HG03039 (cell line): ENCODE measurements around the gene MRPL1.

Source experiments
- ATAC-seq: cut with Tn5 transposase; IDR thresholded peaks from one replicate; pipeline ENCODE4 v1.9.1; 2021; ENCODE audit warnings: mild to moderate bottlenecking, moderate library complexity; ENCODE audit not compliant: unreplicated experiment

MRPL1 gene

DNA sequence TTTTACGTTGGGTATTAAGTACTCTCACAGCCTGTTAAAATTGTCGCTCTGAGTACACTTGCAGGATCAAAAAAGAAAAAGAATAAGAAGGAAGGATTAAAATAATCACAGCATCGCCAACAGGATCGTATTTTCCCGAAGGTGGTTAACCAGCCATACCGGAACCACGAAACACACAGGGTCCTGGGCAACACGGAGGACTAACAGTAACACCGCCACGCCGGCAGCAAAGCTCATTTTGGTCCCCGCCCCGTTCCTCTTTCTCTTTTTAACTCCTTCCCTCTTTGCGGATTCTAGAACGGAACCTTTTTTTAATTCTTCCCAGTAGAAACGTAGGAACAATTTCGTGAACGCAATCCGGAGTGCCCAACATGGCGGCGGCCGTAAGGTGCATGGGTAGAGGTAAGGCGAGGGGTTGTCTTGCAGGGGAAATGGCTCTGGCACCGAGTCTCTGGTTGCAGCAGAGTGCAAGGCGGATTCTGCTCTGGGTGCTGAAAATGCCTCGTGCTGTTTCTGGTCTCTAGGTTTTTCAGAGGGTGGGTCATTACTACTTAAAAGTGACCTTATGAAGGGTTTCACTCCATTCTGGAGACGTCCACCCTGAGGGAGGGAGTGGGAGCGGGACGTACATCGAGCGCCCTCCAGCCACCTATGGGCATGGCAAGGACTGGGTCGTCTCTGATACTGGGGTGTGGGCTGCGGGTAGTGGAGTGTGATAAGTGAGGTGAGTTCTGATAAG is at the start of gene MRPL1:
TSS of gene MRPL1 (plus strand) at position 353 of the 739 bp plus-strand sequence. CDS start at position 372, 19 bp downstream.
- peak; percentile 84 for ATAC-seq

DNA sequence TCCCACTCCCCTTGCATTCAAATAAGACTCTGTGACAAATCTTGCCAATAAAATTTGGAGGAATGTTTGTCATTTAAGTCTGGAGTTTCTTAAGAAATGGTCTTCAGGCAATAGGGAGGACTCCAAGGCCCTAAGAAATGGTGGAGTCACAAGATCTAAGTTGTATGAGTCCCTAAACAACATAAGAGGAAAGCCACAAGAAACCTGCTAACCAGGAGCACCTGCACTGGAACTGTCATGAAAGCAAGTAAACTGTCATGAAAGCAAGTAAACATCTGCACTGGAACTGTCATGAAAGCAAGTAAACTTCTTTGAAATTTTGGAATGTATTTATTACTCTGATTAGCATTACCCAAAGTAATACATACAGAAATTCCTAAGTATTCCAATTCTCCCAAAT is 47.0 kb upstream of the MRPL1 start:
- no peak for ATAC-seq

- ATAC-seq = no peak
Observed at GRCh38 chr4:77816546-77816945, 46.1 kb upstream of the MRPL1 start.

DNA sequence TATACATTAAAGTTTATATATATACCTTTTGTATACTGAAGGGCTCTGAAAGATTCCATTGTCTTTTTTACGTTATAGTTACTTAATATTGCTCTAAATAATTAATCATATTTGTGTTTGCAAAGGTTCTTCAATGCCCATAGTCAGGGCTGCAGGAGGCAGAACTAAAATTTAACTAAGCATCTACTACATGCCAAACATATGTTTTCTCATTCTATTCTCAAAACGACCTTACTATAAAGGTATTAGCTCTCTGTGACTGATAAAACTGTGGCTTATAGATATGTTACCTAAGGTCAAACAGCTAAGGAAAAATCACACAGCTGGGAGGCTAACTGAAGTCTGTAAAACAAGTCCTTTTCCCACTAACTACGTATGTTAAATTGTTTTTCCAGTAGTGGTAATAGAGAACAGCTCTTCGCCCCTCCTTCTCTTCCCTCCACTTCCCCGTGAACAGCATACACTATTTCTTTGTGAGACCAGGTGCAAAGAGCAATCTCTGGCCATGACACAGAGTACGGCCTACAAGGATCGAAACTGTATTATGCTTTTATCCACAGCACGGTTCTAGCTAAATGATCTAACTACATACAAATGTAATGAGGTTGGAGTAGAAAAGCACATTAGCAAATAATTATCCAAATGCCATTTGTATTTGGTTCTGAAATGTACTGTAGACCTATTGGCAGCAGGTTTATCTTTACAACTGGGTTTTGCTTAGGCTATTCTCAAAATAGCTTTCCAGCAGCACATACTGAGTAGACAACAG is 45.1 kb upstream of the MRPL1 start:
- no peak for ATAC-seq

- ATAC-seq = no peak
Observed at GRCh38 chr4:77818073-77818601, 44.5 kb upstream of the MRPL1 start.

- ATAC-seq = peak; percentile 32
Observed at GRCh38 chr4:77818602-77819403, 43.8 kb upstream of the MRPL1 start, which contains the start of gene CNOT6L. Gene CNOT6L, minus strand, starts transcription at chr4:77819368. Its CDS starts 60 bp downstream, at chr4:77819308.

DNA sequence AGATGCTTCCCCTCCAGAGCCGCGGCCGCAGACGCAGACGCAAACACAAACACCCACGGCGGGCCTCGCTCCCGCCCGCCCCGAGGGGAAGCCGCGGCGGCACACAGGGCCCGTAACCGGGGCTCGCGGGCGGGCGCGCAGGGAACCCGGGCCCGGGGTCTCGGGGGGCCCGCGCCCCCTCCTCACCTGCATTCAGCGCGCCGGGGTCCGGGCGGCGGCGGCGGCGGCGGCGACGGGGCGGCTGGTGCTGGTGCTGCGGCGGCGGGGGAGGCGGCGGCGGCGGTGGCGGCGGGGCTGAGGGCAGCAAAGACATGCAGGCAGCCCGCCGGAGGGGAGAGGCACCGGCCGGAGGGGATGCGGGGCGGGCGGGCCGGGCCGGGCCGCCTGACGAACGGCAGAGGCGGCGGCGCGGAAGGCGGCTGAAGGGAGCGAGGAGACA is 43.2 kb upstream of the MRPL1 start:
- peak; percentile 24 for ATAC-seq

DNA sequence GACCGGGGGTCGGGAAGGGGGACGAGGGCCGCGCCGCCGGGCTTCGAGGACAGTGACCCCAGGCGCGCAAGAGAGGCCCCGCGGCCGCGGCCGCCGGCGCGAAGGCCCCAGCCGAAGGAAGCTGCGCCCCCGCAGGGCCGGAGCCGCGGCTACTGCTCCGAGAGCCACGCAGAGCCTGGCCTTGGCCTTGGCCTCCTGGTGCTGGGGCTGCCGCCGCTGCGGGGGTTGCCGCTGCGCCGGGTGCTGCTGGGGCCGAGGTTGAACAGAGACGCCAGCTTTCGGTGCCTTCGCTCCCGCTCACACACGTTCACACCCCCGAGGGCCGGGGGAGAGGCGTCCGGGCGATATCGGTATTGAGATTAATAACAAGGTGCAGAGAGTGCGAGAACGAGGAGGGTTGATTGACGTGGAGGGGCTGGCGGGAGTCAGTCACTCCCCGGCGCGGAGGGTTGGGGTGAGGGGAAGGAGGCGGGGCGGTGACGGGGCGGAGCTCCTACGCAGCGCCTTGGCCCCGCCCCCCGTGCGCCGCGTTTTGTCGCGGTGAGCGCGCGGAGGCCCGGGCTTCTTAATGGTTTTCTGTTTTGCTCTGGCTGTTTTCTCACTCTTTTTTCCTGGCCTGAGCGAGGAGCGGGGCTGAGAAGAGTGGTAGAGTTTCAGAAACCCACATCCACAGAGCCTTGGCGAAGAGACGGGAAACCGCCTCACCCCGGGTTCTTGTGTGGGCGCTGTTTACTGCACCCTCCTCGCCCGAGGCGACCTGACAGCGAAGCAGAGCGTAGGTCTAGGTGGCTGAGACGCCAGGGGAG is 42.6 kb upstream of the MRPL1 start:
- ATAC-seq = peak; percentile 70

DNA sequence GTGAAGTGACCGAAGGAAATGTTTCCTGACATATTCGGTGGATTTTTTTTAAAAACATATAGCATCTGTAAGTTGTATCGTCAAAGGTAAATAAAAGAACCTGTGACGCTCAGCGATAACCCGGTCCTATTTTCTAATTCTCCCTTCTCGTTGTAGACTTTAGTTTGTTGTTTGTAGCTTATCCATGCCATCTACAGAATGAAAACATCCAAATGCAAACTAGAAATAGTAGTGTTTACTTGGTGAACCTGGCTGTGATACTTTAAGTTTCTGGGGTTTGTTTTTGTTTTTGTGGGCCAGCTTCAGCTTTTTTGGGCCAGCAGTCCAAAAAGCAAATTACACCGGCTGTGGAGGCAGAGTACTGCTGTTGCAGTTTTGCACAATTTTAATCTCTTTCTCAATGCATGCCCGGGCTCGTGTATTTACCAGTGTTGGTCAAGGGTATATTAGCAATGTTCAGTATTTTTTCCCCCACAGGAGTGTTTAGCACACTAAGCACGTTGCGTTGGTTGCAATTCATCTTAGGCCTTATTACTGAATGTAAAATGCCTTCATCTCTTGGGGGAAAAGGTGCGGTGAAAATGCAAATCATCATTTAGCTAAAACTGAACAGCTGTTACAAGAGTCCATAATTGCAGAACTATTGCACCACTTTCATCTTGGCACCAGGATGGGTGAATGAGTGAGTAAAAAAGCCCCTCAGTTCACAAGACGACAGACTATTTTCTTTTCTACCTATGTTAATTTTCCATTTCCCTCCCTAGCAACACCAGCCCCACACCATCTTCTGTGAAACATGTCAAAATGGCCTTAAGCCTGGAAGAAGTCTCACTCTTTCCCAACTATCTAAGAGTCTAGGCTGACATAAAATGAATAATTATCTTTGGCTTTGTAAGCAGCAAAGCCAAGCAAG is 41.7 kb upstream of the MRPL1 start:
- no peak for ATAC-seq

GRCh38 chr4:77821775-77822174 is 40.9 kb upstream of the MRPL1 start:
- no peak for ATAC-seq

DNA sequence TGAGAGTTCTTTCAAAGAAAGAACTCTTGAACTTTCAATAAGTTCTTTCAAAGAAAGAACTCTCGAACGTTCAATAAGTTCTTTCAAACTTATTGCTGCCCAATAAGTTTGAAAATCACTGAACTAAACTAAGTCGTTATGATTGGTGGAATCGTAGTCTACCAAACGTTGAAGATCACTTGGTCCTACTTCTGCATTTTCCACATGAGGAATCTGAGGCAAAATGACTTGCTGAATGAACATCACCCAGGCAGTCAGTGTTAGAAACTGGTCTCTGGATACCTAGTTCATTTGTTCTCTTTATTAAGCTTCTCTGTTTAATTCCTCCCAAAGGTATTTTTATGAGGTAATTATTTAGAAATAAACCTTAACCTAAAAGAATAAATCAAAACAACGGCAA is 36.4 kb upstream of the MRPL1 start:
- ATAC-seq = no peak

GRCh38 chr4:77827343-77827742 is 35.3 kb upstream of the MRPL1 start:
- ATAC-seq = no peak

- no peak for ATAC-seq
Observed at GRCh38 chr4:77833126-77833724, 29.4 kb upstream of the MRPL1 start.

DNA sequence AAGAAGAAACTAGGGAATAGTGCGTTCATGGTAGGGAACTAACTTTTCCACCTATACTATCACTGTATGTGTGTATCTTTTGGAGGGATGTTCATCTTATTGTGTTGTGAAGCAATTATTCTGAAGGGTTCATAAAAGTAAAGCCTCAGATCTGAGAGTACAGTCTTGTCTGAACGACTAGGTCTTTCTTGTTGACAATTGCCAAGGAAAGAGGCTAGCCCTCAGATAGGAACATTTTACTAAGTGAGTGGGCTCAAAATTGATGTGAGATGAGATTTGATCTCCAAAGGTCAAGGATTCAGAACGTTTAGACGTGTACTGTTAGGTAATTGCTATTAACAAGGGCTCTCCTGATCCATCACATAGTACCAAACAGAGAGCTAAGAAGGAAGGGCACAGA is 28.2 kb upstream of the MRPL1 start:
- ATAC-seq = no peak

DNA sequence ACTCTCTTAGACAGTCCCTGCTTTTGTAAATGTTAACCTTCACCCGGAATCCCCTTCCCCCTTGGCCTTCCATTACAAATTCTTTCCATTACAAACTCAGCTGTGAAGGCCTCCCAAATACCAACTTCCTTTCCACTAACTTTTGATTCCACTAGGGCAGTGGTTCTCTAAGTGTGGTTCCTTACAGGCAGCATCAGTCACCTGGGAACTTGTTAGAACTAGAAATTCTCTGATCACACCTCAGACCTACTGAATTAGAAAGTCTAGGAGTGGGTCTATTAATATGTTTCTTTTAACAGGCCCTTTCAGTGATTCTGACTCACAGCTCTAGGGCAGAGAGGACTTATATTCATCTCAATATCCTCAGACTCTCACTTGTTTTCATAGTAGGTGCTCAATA is 19.0 kb upstream of the MRPL1 start:
- no peak for ATAC-seq

DNA sequence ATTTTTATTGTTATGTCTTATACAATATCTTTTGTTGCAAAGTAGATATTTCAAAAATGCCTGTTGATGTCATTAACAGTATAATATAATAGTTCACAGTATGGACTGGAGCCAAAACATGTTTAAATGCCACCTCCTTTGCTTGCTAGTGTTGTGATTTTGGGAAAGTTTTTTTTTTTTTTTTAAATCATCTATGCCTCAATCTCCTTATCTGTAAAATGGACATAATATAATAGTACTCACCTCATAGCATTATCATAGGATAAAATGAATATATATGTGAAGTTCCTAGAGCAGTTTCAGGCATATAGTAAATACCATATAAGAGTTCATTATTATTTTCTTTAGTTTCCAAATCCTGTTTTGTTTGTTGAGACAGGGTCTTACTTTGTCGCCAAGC is 18.3 kb upstream of the MRPL1 start:
- no peak for ATAC-seq

DNA sequence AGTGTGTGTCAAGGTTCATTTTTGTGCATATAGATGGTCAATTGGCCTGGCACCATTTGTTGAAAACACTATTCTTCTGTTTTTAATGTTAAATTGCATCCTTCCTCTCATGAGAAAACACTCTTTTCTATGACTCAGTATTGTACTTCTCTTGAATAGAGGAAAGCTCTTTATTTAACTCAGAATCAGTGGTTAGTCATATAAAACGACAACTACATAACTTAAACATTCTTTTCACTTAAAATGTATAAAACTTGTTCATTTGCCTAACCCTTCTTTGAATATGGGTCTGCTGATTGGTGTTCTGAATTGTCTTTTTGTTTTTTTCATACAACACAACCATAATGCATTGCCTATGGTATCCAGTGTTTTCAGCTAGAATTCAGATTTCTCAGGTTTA is 17.2 kb upstream of the MRPL1 start:
- no peak for ATAC-seq

DNA sequence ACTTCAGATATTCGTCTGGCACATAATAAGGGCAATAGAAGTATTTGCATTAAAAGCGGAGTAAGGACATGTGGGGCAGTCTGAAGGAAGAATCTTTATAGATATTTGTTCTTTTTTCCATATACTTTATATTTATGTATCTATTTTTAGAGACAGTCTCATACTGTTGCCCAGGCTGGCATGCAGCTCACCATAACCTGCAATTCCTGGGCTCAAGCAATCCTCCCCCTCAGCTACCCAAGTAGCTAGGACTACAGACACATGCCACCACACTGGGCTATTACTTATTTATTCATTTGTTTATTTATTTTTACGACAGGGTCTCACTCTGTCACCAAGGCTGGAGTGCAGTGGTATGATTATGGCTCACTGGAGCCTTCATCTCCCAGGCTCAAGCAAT is 16.7 kb upstream of the MRPL1 start:
- no peak for ATAC-seq

- no peak for ATAC-seq
Observed at GRCh38 chr4:77848508-77848907, 14.1 kb upstream of the MRPL1 start.
